NCI-H345 treated with DMSO at 0.1 percent for 48 hours (cell line): ENCODE measurements around the gene NR2F6.
A peak's percentile ranks its signal among the peaks of the same experiment; 100 is the strongest.
"Not testable (repeated sequence)": the region's sequence is repeated elsewhere in the genome, so short reads cannot be mapped to it uniquely, and the experiment has no call there.

ENCODE experiments used
- DNase-seq: peaks from one replicate; lab custom pipeline; 2025; ENCODE audit not compliant: unreplicated experiment; lab: John Stamatoyannopoulos, UW

Gene NR2F6

GRCh38 chr19:17245535-17245984, at the start of gene NR2F6:
NR2F6 (minus strand) TSS chr19:17245919; CDS start chr19:17245220, 699 bp downstream.
- DNase-seq, result no peak

GRCh38 chr19:17294051-17294891, 48.6 kb upstream of the NR2F6 start:
- no peak for DNase-seq

GRCh38 chr19:17293605-17294004, 47.9 kb upstream of the NR2F6 start:
- no peak for DNase-seq

GRCh38 chr19:17292301-17293074, 46.8 kb upstream of the NR2F6 start:
- no peak for DNase-seq

GRCh38 chr19:17289489-17289888, 43.8 kb upstream of the NR2F6 start:
- no peak for DNase-seq

DNA sequence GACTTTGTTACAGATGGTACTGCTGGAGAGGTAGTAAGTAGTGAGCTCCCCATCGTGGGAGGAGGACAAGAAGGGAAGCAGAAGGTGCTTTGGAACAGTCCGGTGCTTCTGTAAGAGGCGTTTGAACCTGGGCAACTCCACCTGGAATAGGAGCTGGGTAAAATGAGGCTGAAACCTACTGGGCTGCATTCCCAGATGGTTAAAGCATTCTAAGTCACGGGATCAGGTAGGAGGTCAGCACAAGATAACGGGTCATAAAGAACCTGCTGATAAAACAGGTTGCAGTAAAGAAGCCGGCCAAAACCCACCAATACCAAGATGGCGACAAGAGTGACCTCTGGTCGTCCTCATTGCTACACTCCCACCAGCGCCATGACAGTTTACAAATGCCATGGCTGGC, 41.0 kb upstream of the NR2F6 start:
- DNase-seq, result no peak

- no peak for DNase-seq
Measured at GRCh38 chr19:17286263-17286662, 40.5 kb upstream of the NR2F6 start.

GRCh38 chr19:17285415-17286135, 39.9 kb upstream of the NR2F6 start:
- no peak for DNase-seq

- no peak for DNase-seq
Measured at GRCh38 chr19:17283504-17283996, 37.8 kb upstream of the NR2F6 start.

DNA sequence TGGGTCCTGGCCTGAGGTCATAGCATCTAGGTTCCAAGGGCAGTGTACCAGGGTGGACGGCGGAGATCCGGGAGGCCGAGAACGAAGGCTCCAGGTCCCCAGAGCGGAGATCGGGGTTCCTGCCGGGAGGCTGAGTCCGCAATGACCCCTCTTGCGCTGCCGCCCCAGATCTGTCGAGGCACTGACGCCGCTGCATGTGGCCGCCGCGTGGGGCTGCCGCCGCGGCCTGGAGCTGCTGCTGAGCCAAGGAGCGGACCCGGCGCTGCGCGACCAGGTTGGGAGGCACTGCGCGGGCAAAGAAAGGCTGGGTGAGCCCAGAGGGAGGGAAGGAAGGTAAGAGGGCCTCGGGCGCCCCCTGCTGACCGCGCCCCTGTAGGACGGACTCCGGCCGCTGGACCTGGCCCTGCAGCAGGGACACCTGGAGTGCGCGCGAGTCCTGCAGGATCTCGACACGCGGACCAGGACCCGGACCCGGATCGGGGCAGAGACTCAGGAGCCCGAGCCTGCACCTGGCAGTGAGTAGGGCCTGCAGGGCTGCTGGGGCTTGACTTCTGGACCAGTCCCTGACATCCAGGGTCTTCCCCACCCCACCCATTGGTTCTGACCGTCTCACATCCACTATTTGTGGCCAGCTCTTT, 36.9 kb upstream of the NR2F6 start:
- DNase-seq, result peak; percentile 18

DNA sequence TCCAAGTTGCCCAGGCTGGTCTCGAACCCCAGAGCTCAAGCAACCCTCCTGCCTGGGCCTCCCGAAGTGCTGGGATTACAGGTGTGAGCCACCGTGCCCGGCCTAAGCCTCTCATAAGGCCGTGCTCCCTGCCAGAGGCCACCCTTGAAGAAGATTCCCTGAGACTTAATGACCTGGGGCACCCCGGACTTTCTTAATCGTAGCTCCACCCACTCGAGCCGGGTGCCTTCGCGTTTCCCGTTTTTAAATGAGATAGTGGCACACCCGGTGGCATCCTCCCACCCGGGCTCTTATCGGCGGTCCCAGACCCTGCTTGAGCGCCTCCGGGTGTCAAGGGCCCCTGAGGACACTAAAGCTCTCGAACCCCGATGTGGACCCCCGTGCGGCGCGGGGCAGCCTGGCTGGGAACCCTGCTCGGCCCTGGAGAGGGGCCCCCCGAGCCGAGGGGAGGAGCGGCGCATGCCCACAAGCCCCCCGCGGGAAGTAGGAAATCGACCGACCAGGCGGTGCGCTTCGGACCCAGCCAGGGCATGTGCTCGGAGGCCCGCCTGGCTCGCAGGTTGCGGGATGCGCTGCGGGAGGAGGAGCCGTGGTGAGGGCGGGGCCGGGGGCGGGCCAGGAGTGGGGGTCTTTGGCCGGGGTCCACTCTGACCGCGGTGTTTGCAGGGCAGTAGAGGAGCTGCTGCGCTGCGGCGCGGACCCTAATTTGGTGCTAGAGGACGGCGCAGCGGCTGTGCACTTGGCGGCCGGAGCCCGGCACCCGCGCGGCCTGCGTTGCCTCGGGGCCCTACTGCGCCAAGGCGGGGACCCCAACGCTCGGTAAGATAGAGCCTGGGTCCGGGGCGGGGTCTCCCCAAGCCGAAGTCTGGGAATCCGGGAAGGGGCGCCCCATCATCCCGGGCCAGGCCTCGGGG, 35.9 kb upstream of the NR2F6 start, which contains the start of gene ANKLE1:
ANKLE1 (plus strand) TSS at position 511 of the 914 bp plus-strand sequence; CDS start at position 531, 20 bp downstream.
- no peak for DNase-seq

DNA sequence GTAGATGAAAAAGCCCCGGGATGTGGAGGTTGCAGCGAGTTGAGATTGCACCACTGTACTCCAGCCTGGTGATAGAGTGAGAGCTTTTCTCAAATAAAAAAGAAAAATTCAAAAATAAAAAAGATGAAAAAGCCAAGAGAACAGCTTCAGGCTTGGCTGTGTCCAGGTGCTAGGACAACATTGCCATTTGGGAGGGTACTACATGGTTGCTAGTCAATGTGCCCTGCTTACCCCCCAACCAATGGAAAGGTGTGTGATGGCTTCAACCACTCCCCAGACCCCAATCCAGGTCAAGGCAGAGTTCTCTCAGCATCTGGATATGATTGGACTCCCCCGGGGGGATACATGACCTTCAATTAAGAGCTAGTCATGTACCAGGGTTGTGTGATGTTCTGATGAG, 33.7 kb upstream of the NR2F6 start:
- no peak for DNase-seq

GRCh38 chr19:17275441-17276175, 29.9 kb upstream of the NR2F6 start:
- DNase-seq, result no peak

DNA sequence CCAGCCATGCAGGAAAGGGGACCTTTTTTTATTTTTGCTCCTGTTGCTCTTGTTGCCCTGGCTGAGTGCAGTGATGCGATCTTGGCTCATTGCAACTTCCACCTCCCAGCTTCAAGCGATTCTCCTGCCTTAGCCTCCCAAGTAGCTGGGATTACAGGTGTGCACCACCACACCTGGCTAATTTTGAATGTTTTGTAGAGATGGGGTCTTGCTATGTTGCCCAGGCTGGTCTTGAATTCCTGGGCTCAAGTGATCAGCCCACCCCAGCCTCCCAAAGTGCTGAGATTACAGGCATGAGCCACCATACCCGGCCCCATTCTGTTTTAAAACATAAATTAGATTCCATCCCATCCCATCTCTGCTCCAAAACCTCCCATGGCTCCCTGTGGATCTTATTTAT, 29.2 kb upstream of the NR2F6 start:
- not testable (repeated sequence) for DNase-seq

DNA sequence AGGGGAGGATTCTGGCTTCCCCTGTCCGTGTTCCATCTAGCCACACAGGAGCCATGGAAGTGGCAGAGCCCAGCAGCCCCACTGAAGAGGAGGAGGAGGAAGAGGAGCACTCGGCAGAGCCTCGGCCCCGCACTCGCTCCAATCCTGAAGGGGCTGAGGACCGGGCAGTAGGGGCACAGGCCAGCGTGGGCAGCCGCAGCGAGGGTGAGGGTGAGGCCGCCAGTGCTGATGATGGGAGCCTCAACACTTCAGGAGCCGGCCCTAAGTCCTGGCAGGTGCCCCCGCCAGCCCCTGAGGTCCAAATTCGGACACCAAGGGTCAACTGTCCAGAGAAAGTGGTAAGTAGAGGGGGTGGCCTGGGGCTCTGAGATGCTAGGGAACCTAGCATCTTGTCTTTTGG, 23.0 kb upstream of the NR2F6 start:
- no peak for DNase-seq

GRCh38 chr19:17266975-17267788, 21.5 kb upstream of the NR2F6 start, which contains the start of gene BABAM1:
BABAM1 (plus strand) TSS chr19:17267443; CDS start chr19:17268807, 1,364 bp downstream.
- DNase-seq, result peak; percentile 85

DNA sequence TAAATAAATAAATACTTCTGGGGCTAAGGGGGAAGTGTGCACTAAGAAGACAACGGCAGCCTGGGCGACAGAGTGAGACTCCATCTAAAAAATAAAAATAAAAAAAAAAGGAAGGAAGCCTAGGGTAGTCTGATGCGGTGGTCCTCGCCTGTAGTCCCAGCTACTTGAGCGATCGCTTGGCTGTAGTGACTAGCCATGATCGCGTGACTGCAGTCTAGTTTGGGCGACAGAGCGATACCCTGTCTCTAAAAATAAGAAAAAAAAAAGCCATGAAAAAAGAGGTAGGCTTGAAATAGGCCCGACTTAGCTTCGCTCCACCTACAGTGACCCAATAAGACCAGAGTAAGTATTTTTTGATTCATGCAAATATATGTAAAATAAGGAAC, 20.9 kb upstream of the NR2F6 start:
- no peak for DNase-seq

DNA sequence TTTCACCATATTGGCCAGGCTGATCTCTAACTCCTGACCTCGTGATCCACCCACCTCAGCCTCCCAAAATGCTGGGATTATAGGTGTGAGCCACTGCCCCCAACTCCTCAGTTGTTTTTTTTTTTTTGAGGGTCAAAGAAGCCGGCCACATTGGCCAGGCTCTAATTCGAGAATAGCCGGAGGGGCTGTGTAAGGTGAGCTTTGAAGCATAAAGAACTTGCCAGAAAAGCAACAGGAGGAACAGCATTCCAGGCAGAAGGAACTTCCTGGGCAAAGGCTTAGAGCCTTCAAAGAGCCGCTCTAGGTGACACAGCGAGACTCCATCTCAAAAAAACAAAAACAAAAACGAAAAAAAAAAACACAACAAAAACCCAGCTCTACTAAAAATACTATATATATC, 20.3 kb upstream of the NR2F6 start:
- DNase-seq, result no peak
